ENCODE data around the gene BARX2. TPM values are rescaled to one million over a fixed set of nuclear protein-coding genes. Genes with fewer than 3 reads are reported as not detected.
"Not testable (repeated sequence)": the region's sequence is repeated elsewhere in the genome, so short reads cannot be mapped to it uniquely, and the experiment has no call there.

The BARX2 gene
- 8.8 and 9.1 TPM in 2 replicates for total RNA-seq

GRCh38 chr11:129375751-129376657 is at the start of gene BARX2:
BARX2 (plus strand) TSS chr11:129375848; CDS start chr11:129376036, 188 bp downstream.
- H3K27ac Mint-ChIP-seq = peak within 1 kb of the TSS; percentile 77
- peak within 1 kb of the TSS; percentile 88 for H3K4me3 Mint-ChIP-seq
- H3K27me3 Mint-ChIP-seq (ENCODE audit: insufficient read depth) = peaks cover 63% of the 10 kb centered on the region
- peaks cover 3% of the 10 kb centered on the region for H3K36me3 Mint-ChIP-seq (ENCODE audit: low read depth)
- peaks cover 38% of the 10 kb centered on the region for H3K4me1 Mint-ChIP-seq (ENCODE audit: low read depth)
- peak; percentile 21 for DNase-seq (ENCODE audit: low spot score)
- H3K9me3 Mint-ChIP-seq = no peaks in the 10 kb centered on the region
- intact Hi-C loops (cut with micrococcal nuclease) = loop anchor here (1.0 to 5.0 kb wide), 4 partner anchors 33 to 320 kb away; no protein-coding TSS in a partner anchor

GRCh38 chr11:129326921-129327320 is 48.7 kb upstream of the BARX2 start:
- no peak overlapping the region for H3K4me3 Mint-ChIP-seq
- peaks cover 4% of the 10 kb centered on the region for H3K27me3 Mint-ChIP-seq (ENCODE audit: insufficient read depth)
- H3K4me1 Mint-ChIP-seq (ENCODE audit: low read depth) = no peaks in the 10 kb centered on the region
- H3K36me3 Mint-ChIP-seq (ENCODE audit: low read depth) = no peaks in the 10 kb centered on the region
- no peak overlapping the region for H3K27ac Mint-ChIP-seq
- intact Hi-C loops (cut with micrococcal nuclease) = no loop called here
- no peaks in the 10 kb centered on the region for H3K9me3 Mint-ChIP-seq
- no peak for DNase-seq (ENCODE audit: low spot score)

- H3K4me1 Mint-ChIP-seq (ENCODE audit: low read depth) = not testable (repeated sequence)
Observed at GRCh38 chr11:129327708-129328107, 47.9 kb upstream of the BARX2 start.

GRCh38 chr11:129328756-129329155 is 46.9 kb upstream of the BARX2 start:
- DNase-seq (ENCODE audit: low spot score) = no peak
- Mint-ChIP-seq H3K27me3 (ENCODE audit: insufficient read depth) (no peaks in the 10 kb centered on the region), H3K4me3 (no peak overlapping the region), H3K36me3 (ENCODE audit: low read depth) (no peaks in the 10 kb centered on the region), H3K27ac (no peak overlapping the region), H3K4me1 (ENCODE audit: low read depth) (no peaks in the 10 kb centered on the region), H3K9me3 (no peaks in the 10 kb centered on the region)
- intact Hi-C loops (cut with micrococcal nuclease) = no loop called here

More at GRCh38 chr11:129327708-129328107, 47.9 kb upstream of the BARX2 start:
- intact Hi-C loops (cut with micrococcal nuclease); H3K27ac Mint-ChIP-seq; H3K9me3 Mint-ChIP-seq; H3K27me3 Mint-ChIP-seq (ENCODE audit: insufficient read depth); H3K4me3 Mint-ChIP-seq; H3K36me3 Mint-ChIP-seq (ENCODE audit: low read depth); DNase-seq (ENCODE audit: low spot score): not testable (repeated sequence)

- Mint-ChIP-seq H3K9me3 (no peaks in the 10 kb centered on the region), H3K27me3 (ENCODE audit: insufficient read depth) (no peaks in the 10 kb centered on the region), H3K27ac (no peak overlapping the region), H3K36me3 (ENCODE audit: low read depth) (no peaks in the 10 kb centered on the region), H3K4me3 (no peak overlapping the region), H3K4me1 (ENCODE audit: low read depth) (no peaks in the 10 kb centered on the region)
- DNase-seq (ENCODE audit: low spot score) = no peak
- intact Hi-C loops (cut with micrococcal nuclease) = no loop called here
Observed at GRCh38 chr11:129331217-129331616, 44.4 kb upstream of the BARX2 start.

GRCh38 chr11:129331871-129332274 is 43.8 kb upstream of the BARX2 start:
- Mint-ChIP-seq H3K27ac (no peak overlapping the region), H3K36me3 (ENCODE audit: low read depth) (no peaks in the 10 kb centered on the region), H3K4me3 (no peak overlapping the region), H3K9me3 (no peaks in the 10 kb centered on the region), H3K27me3 (ENCODE audit: insufficient read depth) (no peaks in the 10 kb centered on the region), H3K4me1 (ENCODE audit: low read depth) (no peaks in the 10 kb centered on the region)
- intact Hi-C loops (cut with micrococcal nuclease) = loop anchor here (1.0 to 2.0 kb wide), 3 partner anchors 101 to 448 kb away; no protein-coding TSS in a partner anchor
- DNase-seq (ENCODE audit: low spot score) = peak; percentile 34

GRCh38 chr11:129333873-129334272 is 41.8 kb upstream of the BARX2 start:
- Mint-ChIP-seq H3K4me1 (ENCODE audit: low read depth) (no peaks in the 10 kb centered on the region), H3K27me3 (ENCODE audit: insufficient read depth) (peaks cover 3% of the 10 kb centered on the region), H3K36me3 (ENCODE audit: low read depth) (no peaks in the 10 kb centered on the region), H3K27ac (no peak overlapping the region), H3K9me3 (no peaks in the 10 kb centered on the region), H3K4me3 (no peak overlapping the region)
- DNase-seq (ENCODE audit: low spot score) = no peak
- intact Hi-C loops (cut with micrococcal nuclease) = loop anchor here (2.0 kb wide), 1 partner anchor 103 kb away; no protein-coding TSS in a partner anchor

- intact Hi-C loops (cut with micrococcal nuclease); DNase-seq (ENCODE audit: low spot score); H3K36me3 Mint-ChIP-seq (ENCODE audit: low read depth); H3K27me3 Mint-ChIP-seq (ENCODE audit: insufficient read depth); H3K4me1 Mint-ChIP-seq (ENCODE audit: low read depth); H3K4me3 Mint-ChIP-seq; H3K9me3 Mint-ChIP-seq; H3K27ac Mint-ChIP-seq: not testable (repeated sequence)
Observed at GRCh38 chr11:129344301-129344940, 31.2 kb upstream of the BARX2 start.

GRCh38 chr11:129346916-129347315 is 28.7 kb upstream of the BARX2 start:
- H3K4me1 Mint-ChIP-seq (ENCODE audit: low read depth) = no peaks in the 10 kb centered on the region
- no peaks in the 10 kb centered on the region for H3K9me3 Mint-ChIP-seq
- DNase-seq (ENCODE audit: low spot score) = no peak
- H3K27me3 Mint-ChIP-seq (ENCODE audit: insufficient read depth) = peaks cover 6% of the 10 kb centered on the region
- no peaks in the 10 kb centered on the region for H3K36me3 Mint-ChIP-seq (ENCODE audit: low read depth)
- no peak overlapping the region for H3K4me3 Mint-ChIP-seq
- no peak overlapping the region for H3K27ac Mint-ChIP-seq
- intact Hi-C loops (cut with micrococcal nuclease) = no loop called here

GRCh38 chr11:129348813-129349212 is 26.8 kb upstream of the BARX2 start:
- Mint-ChIP-seq H3K36me3 (ENCODE audit: low read depth) (no peaks in the 10 kb centered on the region), H3K9me3 (no peaks in the 10 kb centered on the region), H3K27me3 (ENCODE audit: insufficient read depth) (peaks cover 10% of the 10 kb centered on the region), H3K27ac (no peak overlapping the region), H3K4me1 (ENCODE audit: low read depth) (no peaks in the 10 kb centered on the region), H3K4me3 (no peak overlapping the region)
- intact Hi-C loops (cut with micrococcal nuclease) = no loop called here
- no peak for DNase-seq (ENCODE audit: low spot score)

GRCh38 chr11:129352676-129353075 is 23.0 kb upstream of the BARX2 start:
- intact Hi-C loops (cut with micrococcal nuclease) = no loop called here

GRCh38 chr11:129354691-129355090 is 21.0 kb upstream of the BARX2 start:
- Mint-ChIP-seq H3K27ac (no peak overlapping the region), H3K4me3 (no peak overlapping the region), H3K27me3 (ENCODE audit: insufficient read depth) (peaks cover 11% of the 10 kb centered on the region), H3K9me3 (no peaks in the 10 kb centered on the region), H3K4me1 (ENCODE audit: low read depth) (no peaks in the 10 kb centered on the region), H3K36me3 (ENCODE audit: low read depth) (no peaks in the 10 kb centered on the region)
- intact Hi-C loops (cut with micrococcal nuclease) = no loop called here
- no peak for DNase-seq (ENCODE audit: low spot score)

More at GRCh38 chr11:129352676-129353075, 23.0 kb upstream of the BARX2 start:
- Mint-ChIP-seq H3K9me3 (no peaks in the 10 kb centered on the region), H3K36me3 (ENCODE audit: low read depth) (no peaks in the 10 kb centered on the region), H3K4me1 (ENCODE audit: low read depth) (no peaks in the 10 kb centered on the region), H3K27me3 (ENCODE audit: insufficient read depth) (peaks cover 10% of the 10 kb centered on the region), H3K27ac (no peak overlapping the region), H3K4me3 (no peak overlapping the region)
- DNase-seq (ENCODE audit: low spot score) = no peak

- DNase-seq (ENCODE audit: low spot score) = no peak
- Mint-ChIP-seq H3K9me3 (no peaks in the 10 kb centered on the region), H3K36me3 (ENCODE audit: low read depth) (no peaks in the 10 kb centered on the region), H3K4me1 (ENCODE audit: low read depth) (no peaks in the 10 kb centered on the region), H3K4me3 (no peak overlapping the region), H3K27ac (no peak overlapping the region), H3K27me3 (ENCODE audit: insufficient read depth) (peaks cover 8% of the 10 kb centered on the region)
- intact Hi-C loops (cut with micrococcal nuclease) = loop anchor here (5.0 kb wide), 1 partner anchor 773 kb away; no protein-coding TSS in a partner anchor
Observed at GRCh38 chr11:129359748-129360147, 15.9 kb upstream of the BARX2 start.

Data from activated T-helper 1 cell treated with anti-CD3 and anti-CD28 coated beads, Interleukin-12 subunit alpha, Interleukin-12 subunit beta, Interleukin-2, Interleukin-4 antibody, amounts not matched to agents 30 ng/mL and 10 ng/mL and 1 ng/mL, durations not matched to agents 14 hours and 24 hours and 36 hours (primary cell).